Left colon (tissue), 2 donors: ENCODE measurements around the gene S100A5. TPM values are rescaled to one million over a fixed set of nuclear protein-coding genes. Genes with fewer than 3 reads are reported as not detected.
"Not testable (repeated sequence)": the region's sequence is repeated elsewhere in the genome, so short reads cannot be mapped to it uniquely, and the experiment has no call there.

Experiments
- ATAC-seq: fragments of 200-7000 bp; cut with Tn5 transposase; one replicate; pipeline ENCODE4 v1.9.1; 2020; ENCODE audit warnings: mild to moderate bottlenecking, moderate library complexity
- DNase-seq, 2 donors: peaks; one replicate each; pipeline ENCODE4 v3.0.0-alpha.2; 2020
- intact Hi-C, 2 donors: fragments of 100-400 bp; cut with DNase I in 1 of 2; cut with micrococcal nuclease in 1 of 2; formaldehyde crosslinking; loops; one replicate each; pipeline versions ENCODE4 v1.11.2 to v1.14.0; 2022; cut with DNase I, micrococcal nuclease
- total RNA-seq, 2 donors: library from RNA; stranded (reverse); fragmentation: NEBNext Ultra II Directional; extraction: Animal tissue kit (Norgen Biotek cat#: 25700); gene quantifications; one replicate each; pipeline ENCODE4 v1.2.1, GENCODE V29; 2021
- donor health status: DM: no; HTN: no; CAD: no.
- donor health status: DM: yes; HTN: yes; CAD: no.

Gene S100A5
- total RNA-seq, 2 donors from 2014 or later = not detected

GRCh38 chr1:153520818-153521476 lies 19.8 kb downstream of the S100A5 start:
- DNase-seq (no peak), ATAC-seq (no peak)
- intact Hi-C loops = no loop called here

GRCh38 chr1:153520137-153520691 lies 20.5 kb downstream of the S100A5 start:
- ATAC-seq (peak; percentile 38), DNase-seq (peak; percentile 81 to 85)
- intact Hi-C loops = not testable (repeated sequence)

GRCh38 chr1:153519242-153519641 lies 21.5 kb downstream of the S100A5 start:
- no peak for DNase-seq
- ATAC-seq = no peak
- intact Hi-C loops = loop anchor here in 1 of 2 donors (10.0 kb wide), 1 partner anchor 226 kb away; no protein-coding TSS in a partner anchor

GRCh38 chr1:153515504-153516394 lies 25.0 kb downstream of the S100A5 start:
- ATAC-seq (peak; percentile 91), DNase-seq (peak; percentile 80 to 95)
- intact Hi-C loops = loop anchor here in 1 of 2 donors (10.0 kb wide), 1 partner anchor 229 kb away; no protein-coding TSS in a partner anchor

- intact Hi-C loops = loop anchor here in 1 of 2 donors (10.0 kb wide), 1 partner anchor 231 kb away; no protein-coding TSS in a partner anchor
- ATAC-seq (no peak), DNase-seq (no peak)
Measured at GRCh38 chr1:153513666-153514065, 27.1 kb downstream of the S100A5 start.

GRCh38 chr1:153513023-153513422 lies 27.7 kb downstream of the S100A5 start:
- ATAC-seq (peak; percentile 18), DNase-seq (peak in 1 of 2 donors; percentile 52)
- intact Hi-C loops = loop anchor here in 1 of 2 donors (10.0 kb wide), 1 partner anchor 232 kb away; no protein-coding TSS in a partner anchor

GRCh38 chr1:153510984-153511410 lies 29.7 kb downstream of the S100A5 start:
- ATAC-seq = peak; percentile 60
- peak; percentile 83 to 90 for DNase-seq
- intact Hi-C loops = loop anchor here in 1 of 2 donors (2.0 to 10.0 kb wide), 2 partner anchors 58 to 234 kb away; no protein-coding TSS in a partner anchor

- peak; percentile 49 to 82 for DNase-seq
- intact Hi-C loops = loop anchor here in 1 of 2 donors (2.0 to 10.0 kb wide), 2 partner anchors 59 to 235 kb away; no protein-coding TSS in a partner anchor
- ATAC-seq = peak; percentile 65
Measured at GRCh38 chr1:153509729-153510354, 30.9 kb downstream of the S100A5 start.

- DNase-seq (no peak), ATAC-seq (no peak)
- intact Hi-C loops = no loop called here
Measured at GRCh38 chr1:153509036-153509435, 31.7 kb downstream of the S100A5 start.

GRCh38 chr1:153507926-153508583 lies 32.7 kb downstream of the S100A5 start:
- ATAC-seq (no peak), DNase-seq (no peak)
- intact Hi-C loops = no loop called here

- DNase-seq (peak; percentile 48 to 72), ATAC-seq (peak; percentile 5)
- intact Hi-C loops = no loop called here
Measured at GRCh38 chr1:153506831-153507413, 33.8 kb downstream of the S100A5 start.

GRCh38 chr1:153506386-153506785 lies 34.3 kb downstream of the S100A5 start:
- intact Hi-C loops = no loop called here
- ATAC-seq (no peak), DNase-seq (no peak)

GRCh38 chr1:153505576-153505975 lies 35.2 kb downstream of the S100A5 start:
- DNase-seq = no peak
- intact Hi-C loops = no loop called here
- ATAC-seq = no peak

- intact Hi-C loops = no loop called here
Measured at GRCh38 chr1:153503766-153504165, 37.0 kb downstream of the S100A5 start.

GRCh38 chr1:153498746-153499145 lies 42.0 kb downstream of the S100A5 start:
- DNase-seq (no peak), ATAC-seq (no peak)
- intact Hi-C loops = loop anchor here (5.0 to 10.0 kb wide), 2 partner anchors 144 to 146 kb away; partner anchors contain the start of gene S100A9 (in 1 of the 2)

More at GRCh38 chr1:153503766-153504165, 37.0 kb downstream of the S100A5 start:
- no peak for DNase-seq
- ATAC-seq = no peak

GRCh38 chr1:153495536-153495935 lies 45.2 kb downstream of the S100A5 start:
- intact Hi-C loops = loop anchor here (5.0 to 10.0 kb wide), 2 partner anchors 141 to 143 kb away; partner anchors contain the start of gene S100A9 (in 1 of the 2)
- no peak for DNase-seq
- no peak for ATAC-seq

GRCh38 chr1:153494976-153495535 lies 45.7 kb downstream of the S100A5 start:
- intact Hi-C loops = loop anchor here (5.0 to 10.0 kb wide), 2 partner anchors 140 to 143 kb away; partner anchors contain the start of gene S100A9 (in 1 of the 2)
- peak; percentile 48 to 82 for DNase-seq
- peak; percentile 75 for ATAC-seq
